Neural progenitor cell (in vitro differentiated cells): Measurements from ENCODE around the gene CRELD1.

Source experiments
- EZH2 ChIP-seq: fragments of 200-600 bp; sonication (generic); IDR thresholded peaks from 2 replicates; pipeline ENCODE4 v1.6.1; 2017; ENCODE audit warnings: antibody characterized with exemption, mild to moderate bottlenecking, moderate library complexity
- EZH2phosphoT487 ChIP-seq: fragments of 200-600 bp; sonication (generic); IDR thresholded peaks from 2 replicates; pipeline ENCODE4 v1.6.1; 2017; ENCODE audit warnings: antibody characterized with exemption
- TF ChIP-seq, protein P1 (sequence below): fragments of 200-600 bp; sonication (generic); IDR thresholded peaks from 2 replicates; pipeline ENCODE4 v1.5.1; 2017; ENCODE audit warnings: antibody characterized with exemption, mild to moderate bottlenecking

- TF ChIP-seq, protein P1, sequence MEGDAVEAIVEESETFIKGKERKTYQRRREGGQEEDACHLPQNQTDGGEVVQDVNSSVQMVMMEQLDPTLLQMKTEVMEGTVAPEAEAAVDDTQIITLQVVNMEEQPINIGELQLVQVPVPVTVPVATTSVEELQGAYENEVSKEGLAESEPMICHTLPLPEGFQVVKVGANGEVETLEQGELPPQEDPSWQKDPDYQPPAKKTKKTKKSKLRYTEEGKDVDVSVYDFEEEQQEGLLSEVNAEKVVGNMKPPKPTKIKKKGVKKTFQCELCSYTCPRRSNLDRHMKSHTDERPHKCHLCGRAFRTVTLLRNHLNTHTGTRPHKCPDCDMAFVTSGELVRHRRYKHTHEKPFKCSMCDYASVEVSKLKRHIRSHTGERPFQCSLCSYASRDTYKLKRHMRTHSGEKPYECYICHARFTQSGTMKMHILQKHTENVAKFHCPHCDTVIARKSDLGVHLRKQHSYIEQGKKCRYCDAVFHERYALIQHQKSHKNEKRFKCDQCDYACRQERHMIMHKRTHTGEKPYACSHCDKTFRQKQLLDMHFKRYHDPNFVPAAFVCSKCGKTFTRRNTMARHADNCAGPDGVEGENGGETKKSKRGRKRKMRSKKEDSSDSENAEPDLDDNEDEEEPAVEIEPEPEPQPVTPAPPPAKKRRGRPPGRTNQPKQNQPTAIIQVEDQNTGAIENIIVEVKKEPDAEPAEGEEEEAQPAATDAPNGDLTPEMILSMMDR: peak; percentile 71
- TF ChIP-seq EZH2phosphoT487 (no peak), EZH2 (no peak)
Measured at GRCh38 chr3:9946112-9947024, 12.7 kb downstream of the CRELD1 start.
